Spleen (tissue), 11 donors: ENCODE measurements around the gene SGTA. TPM values are rescaled to one million over a fixed set of nuclear protein-coding genes. Genes with fewer than 3 reads are reported as not detected.
A peak's percentile ranks its signal among the peaks of the same experiment; 100 is the strongest.

ENCODE experiments used
- DNase-seq: peaks from one replicate; pipeline ENCODE4 v3.0.0-alpha.2; 2020
- H3K27ac ChIP-seq, 8 donors: fragments of 200-600 bp; sonication (generic) in 7 of 8; 1 replicate in 4 of 8; 2 replicates in 4 of 8; pipeline versions ENCODE4 v1.5.0 to v1.8.0; 2016 to 2021; ENCODE audit warnings: inconsistent platforms in 4 of 8, mild to moderate bottlenecking in 4 of 8, moderate library complexity in 1 of 8
- H3K27me3 ChIP-seq, 7 donors: fragments of 200-600 bp; sonication (generic) in 6 of 7; replicated peaks in 1 of 7; 1 replicate in 4 of 7; 2 replicates in 3 of 7; pipeline versions ENCODE4 v1.5.0 to v1.8.0; 2016 to 2021; ENCODE audit warnings: inconsistent platforms in 3 of 7, mild to moderate bottlenecking in 1 of 7
- H3K36me3 ChIP-seq, 6 donors: fragments of 200-600 bp; sonication (generic) in 5 of 6; 1 replicate in 4 of 6; 2 replicates in 2 of 6; pipeline versions ENCODE4 v1.5.0 to v1.8.0; 2016 to 2021; ENCODE audit warnings: inconsistent platforms in 2 of 6
- H3K4me1 ChIP-seq, 6 donors: fragments of 200-600 bp; sonication (generic) in 5 of 6; 1 replicate in 3 of 6; 2 replicates in 3 of 6; pipeline versions ENCODE4 v1.5.0 to v1.8.0; 2016 to 2021; ENCODE audit warnings: inconsistent platforms in 3 of 6
- H3K4me3 ChIP-seq, 8 donors: fragments of 200-600 bp; sonication (generic) in 7 of 8; 1 replicate in 4 of 8; 2 replicates in 4 of 8; pipeline versions ENCODE4 v1.5.0 to v1.8.0; 2016 to 2021; ENCODE audit warnings: inconsistent platforms in 4 of 8, mild to moderate bottlenecking in 4 of 8, moderate library complexity in 2 of 8
- H3K9me3 ChIP-seq, 8 donors: fragments of 200-600 bp; sonication (generic) in 7 of 8; 1 replicate in 4 of 8; 2 replicates in 4 of 8; pipeline versions ENCODE4 v1.5.0 to v1.8.0; 2016 to 2021; ENCODE audit warnings: inconsistent platforms in 4 of 8
- POLR2A ChIP-seq, 3 donors: fragments of 450-650 bp; IDR thresholded peaks; one replicate each; pipeline ENCODE4 v1.5.1; 2017; ENCODE audit warnings: antibody characterized with exemption in 3 of 3, mild to moderate bottlenecking in 1 of 3
- POLR2AphosphoS5 ChIP-seq, 3 donors: sonication (generic); formaldehyde crosslinking; IDR thresholded peaks; one replicate each; pipeline ENCODE4 v1.5.1; 2017; ENCODE audit warnings: antibody characterized with exemption in 3 of 3
- WGBS, 5 donors: extraction: QIAGEN DNeasy Blood & Tissue Kit in 3 of 5; methylation state at CpG; one replicate each; pipeline versions ENCODE4 v1.1.5 to v1.1.7; 2013 to 2018; 5-methylcytosine and 5-hydroxymethylcytosine counted together
- intact Hi-C: fragments of 100-400 bp; cut with DNase I; formaldehyde crosslinking; loops from one replicate; pipeline ENCODE4 v1.15.0; 2023; ENCODE audit warnings: low total_unique reads
- polyA plus RNA-seq, 3 donors: library from polyadenylated mRNA; stranded (reverse); fragments of 200-250 nt; gene quantifications; one replicate each; pipeline ENCODE4 v1.2.1, GENCODE V29; 2013
- total RNA-seq, 7 donors: library from RNA; depleted of rRNA in 3 of 7; stranded (reverse); fragments of >200 nt in 3 of 7; fragmentation: NEBNext Ultra II Directional in 4 of 7; extraction: Animal tissue kit (Norgen Biotek cat#: 25700) in 4 of 7; gene quantifications; one replicate each; pipeline versions ENCODE4 v1.1.0 to v1.2.1, GENCODE V29; 2016 to 2021
- TF ChIP-seq, protein P1 (sequence below), 11 experiments: fragments of 200-600 bp in 7 of 11; fragments of 450-650 bp in 4 of 11; sonication (generic) in 4 of 11; IDR thresholded peaks in 8 of 11; conservative IDR thresholded peaks in 3 of 11; 1 replicate in 7 of 11; 2 replicates in 4 of 11; pipeline versions ENCODE4 v1.4.0 to v1.8.0; 2016 to 2021; ENCODE audit warnings: antibody characterized with exemption in 11 of 11, inconsistent platforms in 4 of 11, mild to moderate bottlenecking in 1 of 11
- donor health status: healthy with polysubstance abuse.
- donor health status: DM: no; HTN: no; CAD: no; lungs with moderate emphysema.
- donor health status: DM: no; HTN: no; CAD: no.
- donor health status: Bipolar disorder and iron deficiency.
- donor health status: healthy.
- donor health status: DM: no; HTN: no; CAD: no.
- donor health status: DM: yes; HTN: yes; CAD: no.

The SGTA gene
- total and polyA plus RNA-seq, 10 donors = 36.5 to 63.0 (median 45.2) TPM

- no peaks in the 10 kb centered on the region for H3K36me3 ChIP-seq
- H3K9me3 ChIP-seq = no peaks in the 10 kb centered on the region
- peaks cover 0 to 91% (median 30%) of the 10 kb centered on the region in 7 donors for H3K27me3 ChIP-seq
- no peak overlapping the region for H3K4me3 ChIP-seq
- peaks cover 0 to 71% (median 36%) of the 10 kb centered on the region in 6 donors for H3K4me1 ChIP-seq
- no peak for DNase-seq
- intact Hi-C loops = no loop called here
- 80 to 88% (median 84%) methylated on average over 10 to 13 of the region's 13 CpGs; no CpG with 5 or more reads in 1 of the 5 donors for WGBS, 5 donors
- TF ChIP-seq POLR2AphosphoS5 (IDR thresholded peaks at IDR 0.05) (no peak), POLR2A (IDR thresholded peaks at IDR 0.05) (no peak)
- TF ChIP-seq, protein P1, sequence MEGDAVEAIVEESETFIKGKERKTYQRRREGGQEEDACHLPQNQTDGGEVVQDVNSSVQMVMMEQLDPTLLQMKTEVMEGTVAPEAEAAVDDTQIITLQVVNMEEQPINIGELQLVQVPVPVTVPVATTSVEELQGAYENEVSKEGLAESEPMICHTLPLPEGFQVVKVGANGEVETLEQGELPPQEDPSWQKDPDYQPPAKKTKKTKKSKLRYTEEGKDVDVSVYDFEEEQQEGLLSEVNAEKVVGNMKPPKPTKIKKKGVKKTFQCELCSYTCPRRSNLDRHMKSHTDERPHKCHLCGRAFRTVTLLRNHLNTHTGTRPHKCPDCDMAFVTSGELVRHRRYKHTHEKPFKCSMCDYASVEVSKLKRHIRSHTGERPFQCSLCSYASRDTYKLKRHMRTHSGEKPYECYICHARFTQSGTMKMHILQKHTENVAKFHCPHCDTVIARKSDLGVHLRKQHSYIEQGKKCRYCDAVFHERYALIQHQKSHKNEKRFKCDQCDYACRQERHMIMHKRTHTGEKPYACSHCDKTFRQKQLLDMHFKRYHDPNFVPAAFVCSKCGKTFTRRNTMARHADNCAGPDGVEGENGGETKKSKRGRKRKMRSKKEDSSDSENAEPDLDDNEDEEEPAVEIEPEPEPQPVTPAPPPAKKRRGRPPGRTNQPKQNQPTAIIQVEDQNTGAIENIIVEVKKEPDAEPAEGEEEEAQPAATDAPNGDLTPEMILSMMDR (IDR thresholded peaks at IDR 0.05 in 8 of 11, conservative IDR thresholded peaks at IDR 0.05 in 3 of 11) = no peak
- peak overlapping the region in 2 of 8 donors; percentile 0 to 24 for H3K27ac ChIP-seq
These were observed 59.7 kb downstream of the SGTA start for GRCh38 chr19:2723345-2723715.

DNA sequence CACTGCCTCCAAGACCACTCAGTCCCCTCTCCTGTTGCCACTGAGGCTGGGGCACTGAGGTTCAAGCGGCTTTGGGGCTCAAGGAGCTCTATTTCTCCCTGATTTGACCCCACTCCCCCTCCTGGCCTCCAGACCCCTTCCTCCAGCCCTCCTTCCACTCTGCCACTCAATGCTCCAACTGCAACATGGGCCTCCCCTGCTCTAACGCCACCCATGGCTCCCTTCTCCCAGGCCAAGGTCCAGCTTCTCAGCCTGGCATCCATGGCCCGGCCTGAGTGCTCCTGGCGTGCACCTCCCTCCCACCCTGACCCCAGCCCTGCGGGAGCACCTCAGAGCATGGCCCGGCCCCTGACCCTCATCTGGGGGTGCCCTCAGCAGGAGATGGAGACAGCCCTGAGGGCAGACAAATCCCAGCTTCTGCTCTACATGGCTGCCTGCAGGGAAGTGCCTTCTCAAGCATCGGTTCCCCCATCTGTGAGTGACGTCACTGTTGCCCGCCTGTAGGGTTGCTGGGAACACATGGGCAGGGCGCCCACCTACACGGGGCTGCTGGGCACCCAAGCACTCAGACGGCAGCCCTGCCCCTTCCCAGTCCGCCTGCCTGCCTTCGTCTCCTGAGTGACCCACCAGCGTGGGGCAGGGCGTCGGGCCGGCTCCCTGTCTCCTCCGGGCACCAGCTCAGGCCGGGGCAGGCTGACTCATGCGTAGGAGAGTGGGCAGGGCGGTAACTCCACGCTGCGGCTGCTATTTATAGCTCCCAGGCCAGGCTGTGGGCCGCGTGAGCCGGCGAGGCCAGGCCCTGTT lies 60.3 kb downstream of the SGTA start:
- peak in 2 of 3 donors; percentile 50 to 60 for TF ChIP-seq POLR2AphosphoS5 (IDR thresholded peaks at IDR 0.05)
- TF ChIP-seq, protein P1 (IDR thresholded peaks at IDR 0.05 in 8 of 11, conservative IDR thresholded peaks at IDR 0.05 in 3 of 11) = no peak
- no peaks in the 10 kb centered on the region for H3K9me3 ChIP-seq
- H3K27ac ChIP-seq = peak overlapping the region in 2 of 8 donors; percentile 0 to 24
- peaks cover 0 to 71% (median 36%) of the 10 kb centered on the region in 6 donors for H3K4me1 ChIP-seq
- 56 to 77% (median 71%) methylated on average over 16 to 28 of the region's 28 CpGs for WGBS, 5 donors
- peaks cover 0 to 94% (median 30%) of the 10 kb centered on the region in 7 donors for H3K27me3 ChIP-seq
- no peaks in the 10 kb centered on the region for H3K36me3 ChIP-seq
- intact Hi-C loops = no loop called here
- no peak for DNase-seq
- no peak overlapping the region for H3K4me3 ChIP-seq

DNA sequence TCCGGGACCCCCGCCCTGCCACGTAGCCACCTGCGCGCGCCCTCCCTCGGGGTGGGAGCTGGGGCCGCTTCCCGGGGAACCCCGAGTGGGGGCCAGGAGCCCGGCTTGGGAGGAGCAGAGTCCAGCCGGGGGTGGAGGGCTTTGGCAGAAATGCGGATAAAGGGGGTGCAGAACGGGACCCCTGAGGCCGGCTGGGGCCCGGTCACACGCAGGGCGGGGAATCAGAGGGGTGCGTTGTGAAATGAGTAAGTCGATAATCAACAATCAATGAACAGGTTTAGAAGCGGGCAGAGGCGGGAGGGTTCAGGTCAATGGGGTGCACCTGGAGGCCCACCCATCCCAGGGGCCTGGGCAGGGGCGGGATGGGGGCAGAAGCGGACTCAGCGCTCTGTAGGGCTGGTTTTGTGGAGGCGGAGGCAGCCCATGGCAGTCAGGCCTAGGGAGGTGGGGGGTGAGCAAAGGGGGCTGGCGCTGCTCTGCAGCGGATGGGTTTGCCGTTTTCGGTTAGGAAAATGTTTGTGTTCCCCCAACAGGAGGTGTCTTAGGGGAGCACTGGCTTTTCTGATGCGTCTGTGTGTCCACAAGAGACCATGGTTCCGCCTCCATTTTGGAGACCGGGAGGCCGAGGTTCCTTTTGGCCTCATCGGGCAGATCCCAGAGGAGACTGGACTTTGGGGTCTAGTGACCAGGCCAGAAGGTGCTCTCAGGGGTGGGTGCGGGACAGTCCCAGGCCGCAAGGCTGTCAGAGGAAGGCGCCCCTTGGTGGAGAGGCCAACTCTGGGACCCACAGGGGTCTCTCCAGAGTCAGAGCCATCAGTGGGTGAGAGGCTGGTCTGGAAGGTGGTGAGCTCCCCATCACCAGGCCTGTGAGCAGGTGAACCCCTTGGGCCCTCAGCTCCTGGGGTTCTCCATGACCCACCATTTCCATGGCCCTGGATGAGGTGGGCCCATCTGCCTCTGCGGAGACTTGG lies 61.2 kb downstream of the SGTA start:
- peak overlapping the region in 5 of 8 donors; percentile 26 to 66 (median 34) for H3K4me3 ChIP-seq
- TF ChIP-seq, protein P1 (IDR thresholded peaks at IDR 0.05 in 8 of 11, conservative IDR thresholded peaks at IDR 0.05 in 3 of 11) = no peak
- TF ChIP-seq POLR2AphosphoS5 (IDR thresholded peaks at IDR 0.05) (no peak), POLR2A (IDR thresholded peaks at IDR 0.05) (no peak)
- no peak overlapping the region for H3K27ac ChIP-seq
- H3K9me3 ChIP-seq = no peaks in the 10 kb centered on the region
- intact Hi-C loops = no loop called here
- no peak for DNase-seq
- no peaks in the 10 kb centered on the region for H3K36me3 ChIP-seq
- 29 to 37% (median 32%) methylated on average over 30 to 39 of the region's 39 CpGs for WGBS, 5 donors
- H3K4me1 ChIP-seq = peaks cover 0 to 66% (median 32%) of the 10 kb centered on the region in 6 donors
- peaks cover 0 to 92% (median 30%) of the 10 kb centered on the region in 7 donors for H3K27me3 ChIP-seq
